ENCODE results near the gene ADAM10. TPM values are rescaled to one million over a fixed set of nuclear protein-coding genes. Genes with fewer than 3 reads are reported as not detected.

Gene ADAM10
- total and polyA plus RNA-seq, 2 donors (not counting 1 experiment from before 2014, with no cell fraction given), result 18.8 to 138 TPM

DNA sequence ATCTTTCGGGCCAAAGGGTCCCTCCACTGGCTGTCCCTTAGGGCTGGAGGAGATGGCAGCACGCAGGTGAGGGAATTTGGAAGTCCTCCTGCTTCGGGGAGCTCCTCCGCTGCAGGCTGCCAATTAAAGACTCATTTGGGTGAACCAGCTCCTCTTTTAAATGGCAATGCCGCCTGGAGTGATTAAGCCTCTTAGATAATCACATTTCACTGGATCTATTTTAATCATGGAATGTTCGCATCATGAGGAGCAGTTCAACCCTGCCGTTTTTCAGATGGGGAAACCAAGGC lies 199.8 kb downstream of the ADAM10 start:
- TF ChIP-seq, protein P1, sequence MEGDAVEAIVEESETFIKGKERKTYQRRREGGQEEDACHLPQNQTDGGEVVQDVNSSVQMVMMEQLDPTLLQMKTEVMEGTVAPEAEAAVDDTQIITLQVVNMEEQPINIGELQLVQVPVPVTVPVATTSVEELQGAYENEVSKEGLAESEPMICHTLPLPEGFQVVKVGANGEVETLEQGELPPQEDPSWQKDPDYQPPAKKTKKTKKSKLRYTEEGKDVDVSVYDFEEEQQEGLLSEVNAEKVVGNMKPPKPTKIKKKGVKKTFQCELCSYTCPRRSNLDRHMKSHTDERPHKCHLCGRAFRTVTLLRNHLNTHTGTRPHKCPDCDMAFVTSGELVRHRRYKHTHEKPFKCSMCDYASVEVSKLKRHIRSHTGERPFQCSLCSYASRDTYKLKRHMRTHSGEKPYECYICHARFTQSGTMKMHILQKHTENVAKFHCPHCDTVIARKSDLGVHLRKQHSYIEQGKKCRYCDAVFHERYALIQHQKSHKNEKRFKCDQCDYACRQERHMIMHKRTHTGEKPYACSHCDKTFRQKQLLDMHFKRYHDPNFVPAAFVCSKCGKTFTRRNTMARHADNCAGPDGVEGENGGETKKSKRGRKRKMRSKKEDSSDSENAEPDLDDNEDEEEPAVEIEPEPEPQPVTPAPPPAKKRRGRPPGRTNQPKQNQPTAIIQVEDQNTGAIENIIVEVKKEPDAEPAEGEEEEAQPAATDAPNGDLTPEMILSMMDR (IDR thresholded peaks at IDR 0.05), result no peak
- TF ChIP-seq EZH2 (IDR thresholded peaks at IDR 0.05; ENCODE audit: borderline replicate concordance, insufficient read depth, low read depth, low read length, poor library complexity, severe bottlenecking), result no peak
- H3K9ac ChIP-seq (ENCODE audit: low read length), result no peak overlapping the region
- ATAC-seq (ENCODE audit: low read depth) (no peak), DNase-seq (no peak)
- POLR2A ChIA-PET, result no interaction called here
- CTCF ChIA-PET, result no interaction called here
- no peaks in the 10 kb centered on the region for H3K9me3 Mint-ChIP-seq (ENCODE audit: insufficient read depth)
- peaks cover 0 to 4% of the 10 kb centered on the region in 2 donors for H3K4me1 ChIP-seq (ENCODE audit: control insufficient read depth in 2 of 2, insufficient read depth in 2 of 2, low read length in 2 of 2)
- no peaks in the 10 kb centered on the region for H3K9me3 ChIP-seq (ENCODE audit: control extremely low read depth in 1 of 3, control insufficient read depth in 2 of 3, insufficient read depth in 1 of 3, low read length in 2 of 3)
- intact Hi-C loops (cut with micrococcal nuclease), result no loop called here
- H2AFZ ChIP-seq (ENCODE audit: insufficient read depth, low read depth, low read length, poor library complexity, severe bottlenecking), result no peak overlapping the region
- WGBS (ENCODE audit: insufficient coverage), result 96% methylated on average over 4 of the region's 7 CpGs
- H3K79me2 ChIP-seq (ENCODE audit: control insufficient read depth, insufficient read depth, low read length), result no peaks in the 10 kb centered on the region
- H3K27me3 Mint-ChIP-seq, result peaks cover 20% of the 10 kb centered on the region
- no peak overlapping the region for H3K4me2 ChIP-seq (replicated peaks; ENCODE audit: low read depth, low read length, poor library complexity, severe bottlenecking)
- peaks cover 0 to 6% (median 3%) of the 10 kb centered on the region in 4 experiments for H3K27me3 ChIP-seq (replicated peaks in 1 of 4; ENCODE audit: control extremely low read depth in 1 of 4, control insufficient read depth in 3 of 4, insufficient read depth in 4 of 4, low read length in 3 of 4)
- H3K27ac Mint-ChIP-seq, result no peak overlapping the region
- no peaks in the 10 kb centered on the region for H4K20me1 ChIP-seq (ENCODE audit: control insufficient read depth, insufficient read depth, low read length, poor library complexity, severe bottlenecking)
- H3K4me1 Mint-ChIP-seq, result peaks cover 6% of the 10 kb centered on the region
- no peak overlapping the region for H3K4me3 ChIP-seq (ENCODE audit: control extremely low read depth in 1 of 5, extremely low read depth in 1 of 5, insufficient read depth in 1 of 5, low read depth in 2 of 5, low read length in 4 of 5)
- no peak overlapping the region for H3K4me3 Mint-ChIP-seq
- no peaks in the 10 kb centered on the region for H3K36me3 ChIP-seq (replicated peaks in 1 of 2; ENCODE audit: control extremely low read depth in 1 of 2, control insufficient read depth in 1 of 2, extremely low read depth in 1 of 2, insufficient read depth in 2 of 2, low read length in 1 of 2)
- H3K27ac ChIP-seq (ENCODE audit: low read length in 2 of 2), result no peak overlapping the region

DNA sequence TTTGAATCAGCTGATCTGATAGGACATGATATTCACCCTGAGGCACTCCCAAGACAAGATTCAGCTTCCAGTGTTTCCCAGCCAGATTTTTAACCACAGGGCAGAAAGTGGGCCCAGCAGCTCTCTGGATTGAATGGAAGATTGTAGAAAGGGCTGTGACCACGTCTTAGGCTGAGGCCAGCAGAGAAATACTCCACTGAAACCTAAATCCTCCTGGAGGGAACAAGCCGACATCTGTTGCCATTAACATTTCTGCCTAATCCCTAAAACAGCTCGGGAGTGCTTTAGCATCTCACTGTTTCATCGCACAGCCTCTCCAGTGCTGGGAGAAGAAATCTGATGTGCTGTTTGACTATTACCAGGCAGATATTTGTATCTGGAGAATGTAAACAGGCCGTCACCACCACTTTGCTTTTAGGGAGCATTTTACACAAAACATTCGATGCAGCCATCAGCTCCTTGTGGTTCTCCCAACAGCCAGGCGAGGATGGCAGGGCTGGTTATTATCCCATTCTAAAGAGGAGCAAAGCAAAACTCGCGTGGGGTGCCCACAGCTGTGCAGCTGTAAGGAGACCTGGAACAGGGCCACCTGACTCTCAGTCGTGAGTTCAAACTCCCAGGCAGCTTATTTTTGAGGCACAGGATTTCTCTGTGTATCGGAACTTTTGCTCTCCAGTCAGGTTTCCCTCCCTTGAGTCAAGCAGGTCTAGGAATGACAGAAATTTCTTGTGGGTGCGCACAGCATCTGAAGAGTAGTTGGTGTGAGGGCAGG lies 200.3 kb downstream of the ADAM10 start:
- TF ChIP-seq, protein P1 (IDR thresholded peaks at IDR 0.05), result no peak
- TF ChIP-seq EZH2 (IDR thresholded peaks at IDR 0.05; ENCODE audit: borderline replicate concordance, insufficient read depth, low read depth, low read length, poor library complexity, severe bottlenecking), result no peak
- H3K4me3 Mint-ChIP-seq, result no peak overlapping the region
- no peak overlapping the region for H3K9ac ChIP-seq (ENCODE audit: low read length)
- no peak for ATAC-seq (ENCODE audit: low read depth)
- H2AFZ ChIP-seq (ENCODE audit: insufficient read depth, low read depth, low read length, poor library complexity, severe bottlenecking), result no peak overlapping the region
- H3K4me3 ChIP-seq (ENCODE audit: control extremely low read depth in 1 of 5, extremely low read depth in 1 of 5, insufficient read depth in 1 of 5, low read depth in 2 of 5, low read length in 4 of 5), result no peak overlapping the region
- H3K9me3 ChIP-seq (ENCODE audit: control extremely low read depth in 1 of 3, control insufficient read depth in 2 of 3, insufficient read depth in 1 of 3, low read length in 2 of 3), result no peaks in the 10 kb centered on the region
- intact Hi-C loops (cut with micrococcal nuclease), result no loop called here
- H3K27me3 ChIP-seq (replicated peaks in 1 of 4; ENCODE audit: control extremely low read depth in 1 of 4, control insufficient read depth in 3 of 4, insufficient read depth in 4 of 4, low read length in 3 of 4), result peaks cover 0 to 6% (median 3%) of the 10 kb centered on the region in 4 experiments
- H3K27ac Mint-ChIP-seq, result no peak overlapping the region
- H3K27me3 Mint-ChIP-seq, result peaks cover 20% of the 10 kb centered on the region
- no peaks in the 10 kb centered on the region for H3K79me2 ChIP-seq (ENCODE audit: control insufficient read depth, insufficient read depth, low read length)
- peaks cover 6% of the 10 kb centered on the region for H3K4me1 Mint-ChIP-seq
- 96% methylated on average over 8 of the region's 12 CpGs for WGBS (ENCODE audit: insufficient coverage)
- ChIA-PET POLR2A (no interaction called here), CTCF (no interaction called here)
- H3K4me2 ChIP-seq (replicated peaks; ENCODE audit: low read depth, low read length, poor library complexity, severe bottlenecking), result no peak overlapping the region
- no peaks in the 10 kb centered on the region for H4K20me1 ChIP-seq (ENCODE audit: control insufficient read depth, insufficient read depth, low read length, poor library complexity, severe bottlenecking)
- H3K36me3 ChIP-seq (replicated peaks in 1 of 2; ENCODE audit: control extremely low read depth in 1 of 2, control insufficient read depth in 1 of 2, extremely low read depth in 1 of 2, insufficient read depth in 2 of 2, low read length in 1 of 2), result no peaks in the 10 kb centered on the region
- H3K27ac ChIP-seq (ENCODE audit: low read length in 2 of 2), result no peak overlapping the region
- H3K9me3 Mint-ChIP-seq (ENCODE audit: insufficient read depth), result no peaks in the 10 kb centered on the region
- H3K4me1 ChIP-seq (ENCODE audit: control insufficient read depth in 2 of 2, insufficient read depth in 2 of 2, low read length in 2 of 2), result peaks cover 0 to 4% of the 10 kb centered on the region in 2 donors
- no peak for DNase-seq
